ENCODE data around the gene CPS1.

- TF ChIP-seq CTCF (IDR thresholded peaks at IDR 0.05; ENCODE audit: low read length) = no peak
- no peak for TF ChIP-seq EZH2 (IDR thresholded peaks at IDR 0.05; ENCODE audit: borderline replicate concordance, low read length)
These were observed 25.3 kb upstream of the CPS1 start for GRCh38 chr2:210531050-210531449.

Data from OCI-LY1 (cell line).